K562 (cell line): ENCODE data around the gene PALM3. TPM values are rescaled to one million over a fixed set of nuclear protein-coding genes. Genes with fewer than 3 reads are reported as not detected.
A peak's percentile ranks its signal among the peaks of the same experiment; 100 is the strongest.

Experiments used
- ARID3B ChIP-seq: fragments of 250-450 bp; sonication (Bioruptor Pico); IDR thresholded peaks from 2 replicates; pipeline ENCODE4 v1.4.0; 2020; ENCODE audit warnings: borderline replicate concordance
- CBFB ChIP-seq: sonication (generic); formaldehyde crosslinking; IDR thresholded peaks from 2 replicates; pipeline ENCODE4 v1.4.0; 2020; ENCODE audit warnings: mild to moderate bottlenecking, missing genetic modification reagents
- E2F6 ChIP-seq, 2 experiments: IDR thresholded peaks; 2 replicates each; pipeline ENCODE4 v1.6.1; 2011; ENCODE audit warnings: borderline replicate concordance in 1 of 2, control low read depth in 1 of 2, low read depth in 1 of 2, low read length in 1 of 2, mild to moderate bottlenecking in 1 of 2, mixed read lengths in 1 of 2, moderate library complexity in 1 of 2; ENCODE audit not compliant: insufficient read depth in 1 of 2, insufficient read length in 1 of 2, poor library complexity in 1 of 2, severe bottlenecking in 1 of 2; ENCODE audit errors: extremely low read depth in 1 of 2
- FOS ChIP-seq: IDR thresholded peaks from 3 replicates; pipeline ENCODE4 v1.6.1; 2011; ENCODE audit not compliant: insufficient read length; ENCODE audit errors: extremely low read depth
- FUS ChIP-seq: fragments of 200-400 bp; formaldehyde crosslinking; optimal IDR thresholded peaks from 2 replicates; pipeline ENCODE3; 2017; ENCODE audit warnings: low read depth, low read length
- ILF3 ChIP-seq: fragments of 450-650 bp; IDR thresholded peaks from 2 replicates; pipeline ENCODE4 v1.6.1; 2018; ENCODE audit warnings: antibody characterized with exemption, mild to moderate bottlenecking, moderate library complexity, borderline replicate concordance
- L3MBTL2 ChIP-seq: fragments of 450-650 bp; IDR thresholded peaks from 2 replicates; pipeline ENCODE4 v1.6.1; 2016; ENCODE audit warnings: mild to moderate bottlenecking, moderate library complexity
- MTA2 ChIP-seq: fragments of 450-650 bp; IDR thresholded peaks from 2 replicates; pipeline ENCODE4 v1.6.1; 2016; ENCODE audit warnings: low read depth
- NEUROD1 ChIP-seq: fragments of 150-350 bp; IDR thresholded peaks from 2 replicates; pipeline ENCODE4 v1.6.1; 2014; ENCODE audit warnings: borderline replicate concordance, low read length, low read depth; ENCODE audit not compliant: partially characterized antibody
- NR4A1 ChIP-seq, 2 experiments: fragments of 250-450 bp in 1 of 2; fragments of 450-650 bp in 1 of 2; sonication (Bioruptor Pico) in 1 of 2; IDR thresholded peaks; 2 replicates each; pipeline versions ENCODE4 v1.4.0 to v1.6.1; 2016 to 2020; ENCODE audit warnings: mild to moderate bottlenecking in 2 of 2, missing compliant biosample characterization in 1 of 2, missing genetic modification characterization in 1 of 2, moderate library complexity in 1 of 2
- PHF8 ChIP-seq: fragments of 200-600 bp; sonication (generic); IDR thresholded peaks from 2 replicates; pipeline ENCODE4 v1.6.1; 2012; ENCODE audit warnings: mixed run types, mild to moderate bottlenecking, inconsistent platforms, low read length, moderate library complexity, borderline replicate concordance
- POLR2H ChIP-seq: IDR thresholded peaks from 2 replicates; pipeline ENCODE4 v1.6.1; 2016; ENCODE audit warnings: missing genetic modification characterization, low read depth, mild to moderate bottlenecking, control low read depth, missing compliant biosample characterization, moderate library complexity
- PPARD ChIP-seq: fragments of 250-450 bp; sonication (Bioruptor Pico); IDR thresholded peaks from 2 replicates; pipeline ENCODE4 v1.8.0; 2022; ENCODE audit warnings: inconsistent platforms, mild to moderate bottlenecking, moderate library complexity
- RFX5 ChIP-seq: IDR thresholded peaks from 2 replicates; pipeline ENCODE4 v1.6.1; 2011; ENCODE audit warnings: low read depth, mild to moderate bottlenecking, improper control_type of control experiment, low read length
- SMARCA4 ChIP-seq: fragments of 450-650 bp; IDR thresholded peaks from 2 replicates; pipeline ENCODE4 v1.6.1; 2016
- SMARCC2 ChIP-seq: fragments of 450-650 bp; IDR thresholded peaks from 2 replicates; pipeline ENCODE4 v1.6.1; 2017; ENCODE audit warnings: antibody characterized with exemption, moderate library complexity, mild to moderate bottlenecking, low read depth
- SPI1 ChIP-seq: IDR thresholded peaks from 2 replicates; pipeline ENCODE4 v1.6.1; 2011; ENCODE audit warnings: low read depth, low read length, control low read depth, borderline replicate concordance
- THRB ChIP-seq: fragments of 450-650 bp; formaldehyde crosslinking; conservative IDR thresholded peaks from 2 replicates; pipeline ENCODE4 v1.4.0; 2022; ENCODE audit warnings: mild to moderate bottlenecking, missing genetic modification characterization
- XRCC3 ChIP-seq: fragments of 450-650 bp; IDR thresholded peaks from 2 replicates; pipeline ENCODE4 v1.6.1; 2017; ENCODE audit warnings: mild to moderate bottlenecking, moderate library complexity
- ZBTB7A ChIP-seq: IDR thresholded peaks from 2 replicates; pipeline ENCODE4 v1.6.1; 2011; ENCODE audit warnings: low read depth, mild to moderate bottlenecking, low read length, moderate library complexity, borderline replicate concordance; ENCODE audit not compliant: control insufficient read depth
- ZNF197 ChIP-seq: fragments of 200-800 bp; sonication (Bioruptor generic); IDR thresholded peaks from 2 replicates; pipeline ENCODE4 v1.6.1; 2016; ENCODE audit warnings: low read depth, missing genetic modification characterization, missing compliant biosample characterization
- ZNF239 ChIP-seq: fragments of 250-450 bp; sonication (Bioruptor Pico); IDR thresholded peaks from 2 replicates; pipeline ENCODE4 v1.4.0; 2020; ENCODE audit warnings: mild to moderate bottlenecking
- ZNF830 ChIP-seq: fragments of 250-450 bp; sonication (Bioruptor Pico); IDR thresholded peaks from 2 replicates; pipeline ENCODE4 v1.5.0; 2021; ENCODE audit warnings: mild to moderate bottlenecking
- polyA plus RNA-seq, 8 experiments: library from polyadenylated mRNA; depleted of rRNA in 4 of 8; stranded (reverse) in 5 of 8; unstranded in 3 of 8; fragments of >200 nt; fragmentation: Nextera tagmentation in 2 of 8; fragmentation: Illumina TruSeq in 1 of 8; extraction: Ambion mirVana in 2 of 8; extraction: Trizol in 1 of 8; gene quantifications; 2 replicates each; pipeline versions ENCODE4 v1.2.1 to v1.2.3, GENCODE V29; 2011 to 2014; ENCODE audit warnings: inconsistent platforms in 1 of 8, missing spikeins in 1 of 8
- total RNA-seq, 7 experiments: library from RNA; depleted of rRNA in 6 of 7; stranded (reverse); fragments of >200 nt in 6 of 7; fragmentation: Illumina TruSeq in 2 of 7; extraction: Trizol in 2 of 7; gene quantifications; 2 replicates each; pipeline versions ENCODE4 v1.2.1 to v1.2.3, GENCODE V29; 2011 to 2021; ENCODE audit warnings: low replicate concordance in 1 of 7

The PALM3 gene
- total and polyA plus RNA-seq, 9 of the 15 experiments (the other 6 are each of a cell fraction or from before 2014, with no cell fraction given), result 0.07 to 9.3 (median 3.3) TPM

GRCh38 chr19:14006766-14007562, 54.9 kb downstream of the PALM3 start (continued):
- TF ChIP-seq SMARCC2, result peak; percentile 99
- TF ChIP-seq SMARCA4, result peak; percentile 99
- no peak for TF ChIP-seq POLR2H (tag)
- TF ChIP-seq E2F6 (IDR thresholded peaks at IDR 0.05; ENCODE audit: borderline replicate concordance in 1 of 2, extremely low read depth in 1 of 2, insufficient read depth in 1 of 2, insufficient read length in 1 of 2, low read depth in 1 of 2, low read length in 1 of 2, poor library complexity in 1 of 2, severe bottlenecking in 1 of 2), result peak; percentile 6 to 61
- no peak for TF ChIP-seq PPARD
- peak; percentile 39 for TF ChIP-seq FUS
- peak; percentile 83; the same call in 1 of the 2 replicates for TF ChIP-seq PHF8
- TF ChIP-seq L3MBTL2, result peak; percentile 68; the same call in 1 of the 2 replicates
- peak; percentile 100 for TF ChIP-seq CBFB (CRISPR knock-in tag)
- 0 out of 2 replicates have a peak, but pooled peaks have one; percentile 4 for TF ChIP-seq SPI1
- peak; percentile 94 for TF ChIP-seq ZBTB7A
- TF ChIP-seq ARID3B (CRISPR knock-in tag), result no peak
- TF ChIP-seq RFX5, result 0 out of 2 replicates have a peak, but pooled peaks have one; percentile 31
- no peak for TF ChIP-seq FOS
- TF ChIP-seq ZNF830 (CRISPR knock-in tag), result peak; percentile 81; the same call in 1 of the 2 replicates
- TF ChIP-seq ZNF239 (CRISPR knock-in tag), result no peak
- TF ChIP-seq THRB (CRISPR knock-in tag), result no peak
- TF ChIP-seq XRCC3, result no peak
- no peak for TF ChIP-seq ILF3
- TF ChIP-seq NR4A1 (CRISPR knock-in tag; IDR thresholded peaks at IDR 0.05), result peak; percentile 89; the same call in 1 of the 2 replicates
- TF ChIP-seq NR4A1 (tag; IDR thresholded peaks at IDR 0.05), result peak; percentile 90
- TF ChIP-seq MTA2, result peak; percentile 97
- TF ChIP-seq NEUROD1, result peak; percentile 95
- peak; percentile 65; the same call in 1 of the 2 replicates for TF ChIP-seq ZNF197 (CRISPR knock-in tag)
